GM20000 (cell line): ENCODE measurements around the gene CEP112.

ENCODE experiments used
- DNase-seq: peaks from one replicate; pipeline ENCODE4 v3.0.0; 2012; ENCODE audit warnings: low spot score
- TF ChIP-seq, protein P1 (sequence below): IDR thresholded peaks from 2 replicates; pipeline ENCODE4 v1.5.1; 2012; ENCODE audit warnings: mild to moderate bottlenecking, control low read depth; ENCODE audit errors: extremely low read depth, missing control alignments

CEP112 gene

DNA sequence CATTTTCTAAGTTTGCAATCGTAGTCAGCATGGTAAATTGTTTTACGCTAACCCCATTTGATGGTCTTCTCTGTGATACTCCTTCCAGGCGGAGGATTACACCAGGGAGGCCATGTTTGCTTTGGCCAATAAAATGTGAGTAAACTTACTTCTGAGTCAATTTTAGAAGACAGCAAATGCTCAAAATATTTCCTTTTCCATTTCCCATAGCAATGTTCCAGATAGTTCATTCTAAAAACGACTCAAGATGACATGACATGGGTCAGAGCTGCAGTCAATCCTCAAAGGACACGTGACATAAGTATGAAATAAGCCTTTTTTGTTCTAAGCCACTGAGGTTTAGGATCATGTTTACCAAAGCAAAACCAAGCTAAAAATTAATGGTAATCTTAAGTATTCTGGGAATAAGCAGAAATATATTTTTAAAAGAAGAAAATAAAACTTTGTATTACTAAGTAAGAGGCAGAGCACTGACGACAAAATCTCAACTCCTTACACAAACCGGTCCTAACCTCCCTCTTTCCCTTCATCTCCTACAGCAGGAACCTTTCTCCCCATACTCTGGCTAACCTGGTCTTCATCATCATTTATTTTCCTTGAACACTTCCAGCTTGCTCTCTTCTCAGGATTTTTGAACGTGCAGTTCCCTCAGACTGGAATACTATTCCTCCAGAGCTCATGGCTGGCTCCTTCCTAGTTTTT lies 266.2 kb downstream of the CEP112 start:
- no peak for DNase-seq
- TF ChIP-seq, protein P1, sequence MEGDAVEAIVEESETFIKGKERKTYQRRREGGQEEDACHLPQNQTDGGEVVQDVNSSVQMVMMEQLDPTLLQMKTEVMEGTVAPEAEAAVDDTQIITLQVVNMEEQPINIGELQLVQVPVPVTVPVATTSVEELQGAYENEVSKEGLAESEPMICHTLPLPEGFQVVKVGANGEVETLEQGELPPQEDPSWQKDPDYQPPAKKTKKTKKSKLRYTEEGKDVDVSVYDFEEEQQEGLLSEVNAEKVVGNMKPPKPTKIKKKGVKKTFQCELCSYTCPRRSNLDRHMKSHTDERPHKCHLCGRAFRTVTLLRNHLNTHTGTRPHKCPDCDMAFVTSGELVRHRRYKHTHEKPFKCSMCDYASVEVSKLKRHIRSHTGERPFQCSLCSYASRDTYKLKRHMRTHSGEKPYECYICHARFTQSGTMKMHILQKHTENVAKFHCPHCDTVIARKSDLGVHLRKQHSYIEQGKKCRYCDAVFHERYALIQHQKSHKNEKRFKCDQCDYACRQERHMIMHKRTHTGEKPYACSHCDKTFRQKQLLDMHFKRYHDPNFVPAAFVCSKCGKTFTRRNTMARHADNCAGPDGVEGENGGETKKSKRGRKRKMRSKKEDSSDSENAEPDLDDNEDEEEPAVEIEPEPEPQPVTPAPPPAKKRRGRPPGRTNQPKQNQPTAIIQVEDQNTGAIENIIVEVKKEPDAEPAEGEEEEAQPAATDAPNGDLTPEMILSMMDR, result no peak

DNA sequence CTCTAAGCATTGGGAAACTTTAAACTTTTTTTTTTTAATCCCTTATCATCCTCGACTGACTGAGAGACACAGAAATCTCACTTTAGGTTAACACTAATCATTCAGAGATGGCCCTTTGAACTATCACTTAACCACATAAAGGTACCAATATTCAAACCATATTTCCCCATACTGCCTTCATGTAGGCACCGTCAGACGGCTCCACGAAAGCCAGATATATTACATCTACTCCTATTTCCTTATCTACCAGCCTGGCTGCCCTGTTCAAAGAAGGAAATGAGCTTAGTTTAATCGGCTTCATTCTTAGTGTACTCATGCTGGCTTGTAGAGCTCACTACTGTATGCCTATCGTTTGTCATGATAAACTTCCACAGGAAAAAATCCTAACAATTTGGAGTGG lies 270.9 kb downstream of the CEP112 start:
- no peak for DNase-seq
- TF ChIP-seq, protein P1, result no peak

DNA sequence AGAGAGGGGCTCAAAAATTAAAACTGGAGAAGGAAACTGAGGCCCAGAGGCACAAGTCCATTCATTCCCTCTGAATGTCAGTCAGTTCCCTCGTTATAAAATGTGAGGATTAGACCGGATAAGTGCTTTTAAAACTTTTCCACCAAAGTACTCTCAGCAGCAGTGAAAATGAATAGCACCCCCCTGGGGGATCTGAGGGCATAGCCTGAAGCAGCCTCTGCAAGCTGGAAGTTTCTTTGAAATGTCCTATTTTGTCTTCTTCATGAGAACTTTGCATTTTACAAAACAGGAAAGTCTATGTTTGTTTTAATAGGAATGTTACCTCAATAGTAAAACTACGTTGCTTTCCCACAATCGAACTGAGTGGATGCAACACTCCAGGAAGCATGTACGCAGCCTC lies 273.0 kb downstream of the CEP112 start:
- TF ChIP-seq, protein P1, result no peak
- DNase-seq, result no peak

DNA sequence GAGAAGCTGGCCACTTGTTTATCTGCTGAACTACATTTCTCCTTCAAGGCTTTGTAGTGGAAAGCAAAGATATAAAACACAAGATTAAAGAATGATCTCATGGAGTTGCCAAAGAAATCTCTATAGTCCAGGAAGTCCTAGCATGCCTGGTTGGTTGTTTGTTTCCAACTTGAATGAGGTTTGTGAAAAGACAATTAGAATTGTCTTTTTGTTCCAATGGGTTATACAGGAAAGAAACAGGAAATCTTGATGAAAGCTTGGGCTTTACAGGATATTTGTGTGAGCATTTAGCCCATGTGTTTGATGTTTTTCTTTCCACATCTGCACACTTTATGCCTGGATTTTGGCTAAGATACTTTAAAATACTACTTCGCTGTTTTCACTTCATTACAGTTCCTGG lies 273.4 kb downstream of the CEP112 start:
- no peak for DNase-seq
- TF ChIP-seq, protein P1, result no peak

DNA sequence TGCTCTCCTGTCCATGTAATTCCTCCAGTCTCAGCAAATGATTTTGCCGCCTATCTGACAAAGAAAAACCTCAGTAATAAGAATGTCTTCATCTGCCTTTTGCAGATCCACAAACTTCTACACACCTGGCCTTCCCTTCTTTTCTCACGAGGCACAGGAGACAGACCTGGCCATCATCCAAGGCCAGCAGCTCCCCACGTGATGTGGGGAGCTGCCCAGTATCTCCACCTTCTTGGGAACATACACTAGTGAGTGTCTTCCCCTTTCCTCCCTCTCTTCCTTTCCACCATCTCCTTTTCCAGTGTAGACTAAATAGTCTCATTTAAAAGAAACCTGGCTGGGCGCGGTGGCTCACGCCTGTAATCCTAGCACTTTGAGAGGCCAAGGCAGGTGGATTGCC lies 274.4 kb downstream of the CEP112 start:
- no peak for DNase-seq
- TF ChIP-seq, protein P1, result no peak

DNA sequence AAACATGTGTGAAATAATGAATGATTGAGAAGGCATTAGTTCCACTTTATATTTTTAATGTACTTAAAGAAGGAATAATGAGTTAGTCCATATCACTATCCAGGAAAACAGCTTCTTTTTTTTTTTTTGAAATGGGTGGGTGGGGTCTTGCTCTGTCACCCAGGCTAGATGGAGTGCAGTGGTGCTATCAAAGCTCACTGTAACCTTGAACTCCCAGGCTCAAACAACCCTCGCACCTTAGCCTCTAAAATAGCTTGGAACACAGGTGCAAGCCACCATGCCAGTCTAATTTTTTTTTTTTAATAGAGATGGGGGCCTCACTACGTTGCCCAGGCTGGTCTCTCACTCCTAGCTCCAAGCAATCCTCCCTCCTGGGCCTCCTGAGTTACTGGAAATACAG lies 275.5 kb downstream of the CEP112 start:
- DNase-seq, result no peak

DNA sequence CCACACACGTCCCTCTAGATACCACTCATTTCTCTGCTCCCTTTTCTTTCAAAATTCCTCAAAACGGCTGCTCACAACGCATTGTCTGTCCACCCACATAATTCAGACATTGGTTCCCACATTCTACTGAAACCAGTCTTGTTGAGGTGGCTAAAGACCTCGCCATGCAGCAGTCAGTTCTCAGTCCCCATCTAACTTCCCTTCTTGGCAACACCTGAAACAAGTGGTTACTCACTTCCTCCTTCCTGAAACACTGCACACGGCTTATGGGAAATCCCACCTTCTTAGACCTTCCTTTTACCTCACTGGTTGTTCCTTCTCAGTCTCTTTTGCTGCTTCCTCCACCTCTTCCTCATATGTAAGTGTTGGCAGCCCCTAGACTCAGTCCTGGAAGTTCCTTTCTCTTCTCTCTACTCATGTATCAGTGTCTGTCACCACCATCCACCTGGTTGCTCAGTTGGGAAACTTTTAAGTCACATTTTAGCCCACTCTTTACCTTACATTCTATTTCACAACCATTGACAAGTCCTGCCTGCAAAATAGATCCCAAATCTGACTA lies 277.1 kb downstream of the CEP112 start:
- peak; percentile 56 for DNase-seq

More for the DNA sequence above, 275.5 kb downstream of the CEP112 start:
- TF ChIP-seq, protein P1, result no peak

More for the DNA sequence above, 277.1 kb downstream of the CEP112 start:
- TF ChIP-seq, protein P1, result no peak
